Thyroid gland (tissue), 4 donors: ENCODE measurements around the gene PRPF6. TPM values are rescaled to one million over a fixed set of nuclear protein-coding genes. Genes with fewer than 3 reads are reported as not detected.

Source experiments
- DNase-seq, 2 donors: peaks; one replicate each; pipeline ENCODE4 v3.0.0-alpha.2; 2019
- H3K27ac ChIP-seq, 3 donors: fragments of 200-600 bp; sonication (generic); 1 replicate in 2 of 3; 2 replicates in 1 of 3; pipeline ENCODE4 v1.5.1; 2016 to 2019; ENCODE audit warnings: mild to moderate bottlenecking in 1 of 3, moderate library complexity in 1 of 3
- H3K27me3 ChIP-seq: fragments of 200-600 bp; sonication (generic); one replicate; pipeline ENCODE4 v1.5.1; 2019
- H3K36me3 ChIP-seq, 2 donors: fragments of 200-600 bp; sonication (generic); one replicate each; pipeline ENCODE4 v1.5.1; 2016 to 2019
- H3K4me1 ChIP-seq, 2 donors: fragments of 200-600 bp; sonication (generic); one replicate each; pipeline ENCODE4 v1.5.1; 2017 to 2019
- H3K4me3 ChIP-seq, 3 donors: fragments of 200-600 bp; sonication (generic); replicated peaks in 1 of 3; 1 replicate in 2 of 3; 2 replicates in 1 of 3; pipeline ENCODE4 v1.5.1; 2016; ENCODE audit warnings: mild to moderate bottlenecking in 1 of 3
- H3K9me3 ChIP-seq: fragments of 200-600 bp; sonication (generic); one replicate; pipeline ENCODE4 v1.5.1; 2017
- CTCF ChIP-seq, 6 experiments: fragments of 200-600 bp in 3 of 6; fragments of 450-650 bp in 3 of 6; sonication (generic) in 3 of 6; IDR thresholded peaks; one replicate each; pipeline ENCODE4 v1.5.1; 2016 to 2019; ENCODE audit warnings: antibody characterized with exemption in 6 of 6, mild to moderate bottlenecking in 2 of 6, inconsistent platforms in 1 of 6, moderate library complexity in 1 of 6
- POLR2A ChIP-seq, 2 donors: fragments of 450-650 bp; IDR thresholded peaks; one replicate each; pipeline ENCODE4 v1.6.1; 2017; ENCODE audit warnings: antibody characterized with exemption in 2 of 2, mild to moderate bottlenecking in 2 of 2, moderate library complexity in 1 of 2
- WGBS, 2 donors: methylation state at CpG; one replicate each; pipeline ENCODE4 v1.1.5; 2017; 5-methylcytosine and 5-hydroxymethylcytosine counted together
- intact Hi-C: fragments of 100-400 bp; cut with DNase I; formaldehyde crosslinking; loops from one replicate; pipeline ENCODE4 v1.15.1; 2023
- total RNA-seq, 4 donors: library from RNA; depleted of rRNA; stranded (reverse); fragments of >200 nt; gene quantifications; one replicate each; pipeline ENCODE4 v1.2.3, GENCODE V29; 2016

PRPF6 gene
- total RNA-seq, 4 donors from 2014 or later = 62.8 to 76.2 (median 70.1) TPM

DNA sequence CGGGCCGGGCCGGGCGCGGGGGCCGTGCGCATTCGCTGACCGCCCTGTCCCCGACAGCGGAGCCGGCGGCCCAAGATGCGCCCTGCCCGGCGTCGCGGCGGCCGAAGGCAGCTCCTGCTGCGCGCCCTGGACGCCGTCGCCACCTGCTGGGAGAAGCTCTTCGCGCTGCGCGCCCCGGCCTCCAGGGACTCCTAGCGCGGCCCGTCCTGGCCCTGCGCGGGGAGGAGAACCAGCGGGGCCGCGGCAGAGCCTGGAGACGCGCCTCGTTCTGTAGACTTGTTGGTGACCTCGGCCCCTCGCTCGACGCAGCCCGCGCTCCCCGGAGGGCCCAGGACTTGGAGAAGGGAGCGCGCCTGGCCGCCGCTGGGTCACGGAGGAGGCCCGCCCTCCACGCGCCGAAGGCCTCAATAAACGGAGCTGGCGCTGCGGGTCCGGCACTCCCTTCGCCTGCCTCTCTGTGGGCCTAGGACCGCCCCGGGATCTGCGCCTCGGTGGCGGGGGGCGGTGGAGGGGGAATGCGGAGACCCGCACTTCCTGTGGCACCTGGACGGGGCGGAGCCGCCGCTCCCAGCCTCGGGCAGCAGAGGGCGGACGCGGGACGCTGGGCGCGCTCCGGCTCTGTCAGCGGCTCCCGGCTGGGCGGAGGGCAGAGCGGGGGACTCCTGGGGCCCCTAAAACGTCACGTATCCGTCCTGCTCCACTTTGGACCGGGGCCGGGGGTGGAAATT lies 57.8 kb downstream of the PRPF6 start:
- H3K4me3 ChIP-seq = peak overlapping the region in 1 of 3 donors; percentile 33
- peak in 5 of 6 experiments; percentile 37 to 71 (median 47) for TF ChIP-seq CTCF (IDR thresholded peaks at IDR 0.05)
- TF ChIP-seq POLR2A (IDR thresholded peaks at IDR 0.05) = no peak
- intact Hi-C loops = no loop called here
- 0 to 2% methylated on average over 14 to 34 of the region's 91 CpGs for WGBS, 2 donors
- peak overlapping the region in 2 of 3 donors; percentile 45 to 61 for H3K27ac ChIP-seq
- peaks cover 7 to 49% of the 10 kb centered on the region in 2 donors for H3K4me1 ChIP-seq
- peaks cover 5 to 7% of the 10 kb centered on the region in 2 donors for H3K36me3 ChIP-seq
- no peaks in the 10 kb centered on the region for H3K9me3 ChIP-seq
- peak; percentile 67 to 72 for DNase-seq
- no peaks in the 10 kb centered on the region for H3K27me3 ChIP-seq

DNA sequence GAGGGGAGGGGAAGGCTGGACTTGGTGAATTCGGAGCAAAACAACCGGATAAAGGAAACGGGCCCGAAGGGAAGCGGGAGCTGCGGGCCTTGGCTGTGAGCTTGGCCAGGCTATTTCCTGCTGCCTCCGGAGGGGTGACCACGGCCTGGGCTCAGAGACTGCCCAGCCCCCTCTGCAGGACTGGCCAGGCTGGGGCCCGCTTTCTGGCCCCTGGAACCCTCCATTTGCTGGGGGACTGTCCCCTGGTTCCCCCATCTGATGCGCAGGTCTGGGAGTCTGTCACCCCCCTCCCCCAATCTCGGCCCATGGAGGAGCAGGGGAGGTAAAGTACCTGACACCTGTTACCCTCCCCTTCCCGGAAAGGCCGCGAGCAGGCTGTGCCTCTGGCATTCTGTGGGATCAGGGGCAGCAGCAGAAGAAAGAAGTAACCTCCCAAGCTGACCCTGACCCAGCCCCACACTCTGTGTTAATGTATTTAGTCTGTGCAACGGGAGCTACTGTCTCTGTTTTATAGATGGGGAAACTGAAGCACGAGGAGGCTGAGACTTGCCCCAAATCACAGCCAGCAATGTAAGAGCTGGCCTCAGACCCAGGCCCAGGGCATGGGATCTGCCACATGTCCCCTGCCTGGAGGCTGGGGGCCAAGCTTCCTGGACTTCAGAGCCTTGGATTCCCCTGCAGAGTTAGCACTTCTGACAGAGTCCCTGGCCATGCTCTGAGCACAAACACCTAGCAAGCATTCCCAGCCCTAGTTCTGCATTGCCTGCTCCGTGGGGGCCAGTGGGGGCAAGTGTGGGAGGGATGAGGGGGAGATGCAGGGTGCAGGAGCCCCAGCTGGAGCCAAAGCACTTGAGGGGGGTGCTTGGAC lies 58.6 kb downstream of the PRPF6 start:
- Histone ChIP-seq H3K4me3 (peak overlapping the region in 1 of 3 donors; percentile 33), H3K27me3 (no peaks in the 10 kb centered on the region), H3K27ac (peak overlapping the region in 1 of 3 donors; percentile 35), H3K4me1 (peaks cover 7 to 49% of the 10 kb centered on the region in 2 donors), H3K9me3 (no peaks in the 10 kb centered on the region), H3K36me3 (no peaks in the 10 kb centered on the region)
- intact Hi-C loops = no loop called here
- WGBS, 2 donors = 11 to 21% methylated on average over 6 to 13 of the region's 17 CpGs
- TF ChIP-seq POLR2A (IDR thresholded peaks at IDR 0.05) = no peak
- TF ChIP-seq CTCF (IDR thresholded peaks at IDR 0.05) = no peak
- DNase-seq = no peak

DNA sequence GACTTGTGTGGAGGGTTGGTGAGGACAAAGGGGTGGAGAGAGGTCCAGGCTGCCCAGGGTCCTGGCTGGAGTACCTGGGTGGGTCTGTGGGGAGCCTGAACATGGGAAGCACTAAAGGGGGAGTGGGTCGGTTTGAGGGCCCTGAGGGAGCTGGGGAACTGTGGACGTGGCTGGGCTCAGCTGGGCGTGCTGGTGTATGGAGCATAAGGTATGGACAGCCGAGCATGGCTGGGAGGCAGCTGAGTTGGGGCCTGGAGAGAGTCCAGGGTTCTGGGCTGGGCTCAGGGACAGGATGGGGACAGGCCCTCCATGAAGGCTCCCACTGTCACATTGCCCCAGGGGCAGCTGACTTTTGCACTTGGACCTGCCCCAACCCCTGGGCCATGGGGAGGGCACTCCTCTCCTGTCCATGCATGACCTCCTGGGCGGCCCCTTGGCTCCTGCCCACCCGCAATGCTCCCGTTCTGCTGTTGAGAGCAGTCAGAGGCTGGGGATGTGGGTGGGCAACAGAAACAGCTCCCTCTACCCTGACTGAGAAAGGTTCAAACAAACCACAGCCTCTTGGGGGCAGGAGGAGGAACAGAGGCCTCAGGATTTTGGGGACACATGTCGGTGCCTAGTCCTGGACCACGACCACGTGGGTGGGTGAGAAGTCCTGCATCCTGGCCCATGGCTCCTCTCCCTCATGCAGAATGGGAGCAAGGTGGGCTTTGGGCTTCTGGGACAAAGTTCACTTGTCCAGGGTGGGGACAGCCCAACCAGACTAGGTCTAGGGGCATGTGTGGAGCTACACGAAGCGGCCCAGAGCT lies 59.5 kb downstream of the PRPF6 start:
- DNase-seq = no peak
- intact Hi-C loops = no loop called here
- Histone ChIP-seq H3K27ac (no peak overlapping the region), H3K9me3 (no peaks in the 10 kb centered on the region), H3K4me3 (no peak overlapping the region), H3K27me3 (no peaks in the 10 kb centered on the region), H3K36me3 (no peaks in the 10 kb centered on the region), H3K4me1 (peaks cover 7 to 49% of the 10 kb centered on the region in 2 donors)
- WGBS, 2 donors = 63 to 74% methylated on average over 9 to 10 of the region's 12 CpGs
- TF ChIP-seq POLR2A (IDR thresholded peaks at IDR 0.05) = no peak
- TF ChIP-seq CTCF (IDR thresholded peaks at IDR 0.05) = no peak

DNA sequence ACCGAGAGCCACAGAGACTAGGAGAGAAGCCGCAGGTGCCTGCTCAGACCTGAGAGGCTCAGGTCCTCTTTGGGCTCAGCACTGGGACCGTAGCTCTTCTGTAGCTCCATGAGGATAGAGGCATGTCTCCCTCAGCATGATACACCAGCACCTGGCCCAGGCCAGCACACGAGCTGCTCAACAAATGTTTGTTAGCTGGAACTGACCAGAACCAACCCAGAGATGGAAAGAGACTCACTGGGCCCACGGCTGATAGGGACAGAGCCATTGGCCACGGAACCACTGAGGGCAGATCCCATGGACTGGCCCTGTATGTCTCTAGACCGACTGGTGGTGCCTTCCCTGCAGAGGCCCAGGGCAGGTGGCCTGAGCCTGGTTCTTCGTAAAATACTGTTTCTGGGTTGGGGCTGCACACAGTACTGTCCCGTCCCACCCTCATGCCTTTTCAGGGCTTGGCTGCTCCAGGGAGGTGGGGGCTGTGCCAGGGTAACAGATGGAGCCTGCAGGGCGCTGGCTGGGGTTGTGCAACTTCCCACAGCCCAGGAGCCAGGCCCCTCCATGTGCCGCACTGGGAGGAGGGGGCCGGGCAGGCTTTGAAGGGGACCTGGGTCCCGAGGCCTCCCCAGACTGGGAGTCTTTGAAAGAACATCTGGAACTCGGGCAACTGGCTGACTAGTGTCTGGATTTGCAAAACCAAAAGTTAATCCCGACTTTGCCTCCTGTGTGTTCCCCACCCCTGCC lies 60.3 kb downstream of the PRPF6 start:
- H3K4me3 ChIP-seq = no peak overlapping the region
- H3K27me3 ChIP-seq = no peaks in the 10 kb centered on the region
- 51 to 71% methylated on average over 5 to 6 of the region's 15 CpGs for WGBS, 2 donors
- H3K4me1 ChIP-seq = peaks cover 7 to 49% of the 10 kb centered on the region in 2 donors
- no peak for DNase-seq
- no peaks in the 10 kb centered on the region for H3K9me3 ChIP-seq
- intact Hi-C loops = no loop called here
- no peak for TF ChIP-seq CTCF (IDR thresholded peaks at IDR 0.05)
- TF ChIP-seq POLR2A (IDR thresholded peaks at IDR 0.05) = no peak
- H3K36me3 ChIP-seq = no peaks in the 10 kb centered on the region
- H3K27ac ChIP-seq = peak overlapping the region in 1 of 3 donors; percentile 67
